Keratinocyte (primary cell): ENCODE measurements around the gene TMEM174. TPM values are rescaled to one million over a fixed set of nuclear protein-coding genes. Genes with fewer than 3 reads are reported as not detected.

ENCODE experiments used
- DNase-seq: peaks from one replicate; pipeline ENCODE4 v3.0.0-alpha.2; 2011; ENCODE audit warnings: low read depth, missing footprints, low spot score
- FAIRE-seq: peaks from 2 replicates; lab custom pipeline; 2011; peaks lifted over from hg19 to GRCh38; lab: Jason Lieb, UNC
- H2AFZ ChIP-seq: 2 replicates; pipeline ENCODE4 v1.6.0; 2012; ENCODE audit warnings: low read length, control low read depth, inconsistent platforms; ENCODE audit not compliant: control insufficient read depth
- H3K27ac ChIP-seq: 2 replicates; pipeline ENCODE4 v1.5.1; 2011; ENCODE audit warnings: low read length; ENCODE audit not compliant: control insufficient read depth, insufficient read depth
- H3K27me3 ChIP-seq: 3 replicates; pipeline ENCODE4 v1.6.0; 2011; ENCODE audit warnings: low read length; ENCODE audit not compliant: control insufficient read depth, insufficient read depth; ENCODE audit errors: extremely low read depth
- H3K36me3 ChIP-seq, 2 experiments: 2 replicates in 1 of 2; 3 replicates in 1 of 2; pipeline ENCODE4 v1.5.1; 2011; ENCODE audit warnings: low read length in 2 of 2, mild to moderate bottlenecking in 1 of 2; ENCODE audit not compliant: control insufficient read depth in 2 of 2, insufficient read depth in 2 of 2; ENCODE audit errors: extremely low read depth in 1 of 2
- H3K4me1 ChIP-seq: 3 replicates; pipeline ENCODE4 v1.5.1; 2011; ENCODE audit warnings: low read length; ENCODE audit not compliant: control insufficient read depth, insufficient read depth; ENCODE audit errors: extremely low read depth
- H3K4me2 ChIP-seq: 3 replicates; pipeline ENCODE4 v1.6.0; 2011; ENCODE audit warnings: low read depth, low read length; ENCODE audit not compliant: control insufficient read depth, insufficient read depth; ENCODE audit errors: extremely low read depth
- H3K4me3 ChIP-seq, 3 experiments: fragments of 200-600 bp in 1 of 3; sonication (generic) in 1 of 3; 2 replicates in 2 of 3; 3 replicates in 1 of 3; pipeline ENCODE4 v1.5.1; 2011 to 2016; ENCODE audit warnings: low read length in 3 of 3, mild to moderate bottlenecking in 3 of 3, control low read depth in 2 of 3, inconsistent platforms in 1 of 3, low read depth in 1 of 3, mixed read lengths in 1 of 3, mixed run types in 1 of 3, moderate library complexity in 1 of 3; ENCODE audit not compliant: control insufficient read depth in 2 of 3, insufficient read depth in 2 of 3; ENCODE audit errors: extremely low read depth in 1 of 3
- H3K79me2 ChIP-seq: 2 replicates; pipeline ENCODE4 v1.6.0; 2012; ENCODE audit warnings: low read length; ENCODE audit not compliant: control insufficient read depth, insufficient read depth
- H3K9ac ChIP-seq: 3 replicates; pipeline ENCODE4 v1.6.0; 2011; ENCODE audit warnings: low read length; ENCODE audit not compliant: control insufficient read depth, insufficient read depth; ENCODE audit errors: extremely low read depth
- H3K9me1 ChIP-seq: 3 replicates; pipeline ENCODE4 v1.6.0; 2011; ENCODE audit warnings: low read length; ENCODE audit not compliant: control insufficient read depth, insufficient read depth; ENCODE audit errors: extremely low read depth
- H3K9me3 ChIP-seq: 2 replicates; pipeline ENCODE4 v1.5.1; 2012; ENCODE audit warnings: low read depth, low read length; ENCODE audit not compliant: control insufficient read depth
- H4K20me1 ChIP-seq: 3 replicates; pipeline ENCODE4 v1.6.0; 2011; ENCODE audit warnings: low read length; ENCODE audit not compliant: control insufficient read depth, insufficient read depth; ENCODE audit errors: extremely low read depth
- CTCF ChIP-seq, 3 experiments: IDR thresholded peaks in 1 of 3; conservative IDR thresholded peaks in 1 of 3; optimal IDR thresholded peaks in 1 of 3; 2 replicates in 2 of 3; 3 replicates in 1 of 3; pipeline versions ENCODE3 to v1.5.1; 2011; ENCODE audit warnings: low read length in 3 of 3, mild to moderate bottlenecking in 3 of 3, moderate library complexity in 2 of 3, control low read depth in 1 of 3, inconsistent platforms in 1 of 3; ENCODE audit not compliant: insufficient read depth in 2 of 3; ENCODE audit errors: extremely low read depth in 1 of 3
- EZH2 ChIP-seq: IDR thresholded peaks from one replicate; pipeline ENCODE4 v1.6.1; 2012; ENCODE audit warnings: inconsistent platforms, mild to moderate bottlenecking, low read length, moderate library complexity
- dilution Hi-C: fragments of 300-500 bp; cut with MboI; formaldehyde crosslinking; loops from one replicate; pipeline ENCODE4 v1.7.0; 2020; ENCODE audit warnings: low sequenced_read_pairs; ENCODE audit not compliant: extremely low pct_ligation_motif_present
- polyA plus RNA-seq, 5 experiments: library from polyadenylated mRNA; depleted of rRNA in 3 of 5; stranded (reverse) in 3 of 5; stranded (forward) in 1 of 5; unstranded in 1 of 5; fragments of >200 nt; gene quantifications; 1 replicate in 1 of 5; 2 replicates in 3 of 5; 3 replicates in 1 of 5; pipeline versions ENCODE4 v1.2.1 to v1.2.3, GENCODE V29; 2011 to 2012; ENCODE audit warnings: missing spikeins in 2 of 5, low read depth in 1 of 5, low replicate concordance in 1 of 5

TMEM174 gene
- polyA plus RNA-seq, 1 donor (not counting 4 experiments of a cell fraction or from before 2014, with no cell fraction given): not detected

DNA sequence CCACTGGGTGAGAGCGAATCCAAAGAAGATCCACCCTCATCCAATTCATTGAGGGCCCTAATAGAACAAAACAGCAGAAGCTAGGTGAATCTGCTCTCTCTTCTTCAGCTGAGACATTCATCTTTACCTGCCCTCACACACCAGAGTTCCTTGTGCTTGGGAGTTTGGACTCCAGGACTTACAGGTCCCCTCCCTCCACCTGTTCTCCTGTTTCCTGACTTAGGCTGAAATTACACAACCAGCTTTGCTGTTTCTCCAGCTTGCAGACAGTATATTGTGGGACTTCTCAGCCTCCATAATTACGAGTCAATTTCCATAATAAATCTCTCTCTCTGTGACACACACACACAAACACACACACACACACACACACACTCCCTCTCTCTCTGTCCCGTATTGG is 33.5 kb upstream of the TMEM174 start:
- Histone ChIP-seq H3K9ac (no peak overlapping the region), H3K4me1 (peaks cover 8% of the 10 kb centered on the region), H3K4me2 (no peak overlapping the region), H3K36me3 (no peaks in the 10 kb centered on the region), H3K9me1 (no peaks in the 10 kb centered on the region), H2AFZ (no peak overlapping the region), H3K9me3 (no peaks in the 10 kb centered on the region), H3K27ac (no peak overlapping the region), H3K27me3 (no peaks in the 10 kb centered on the region), H3K79me2 (no peaks in the 10 kb centered on the region), H3K4me3 (no peak overlapping the region), H4K20me1 (no peaks in the 10 kb centered on the region)
- FAIRE-seq: peak; percentile 13
- no peak for DNase-seq
- no peak for TF ChIP-seq CTCF (optimal IDR thresholded peaks at IDR 0.05 in 1 of 3, IDR thresholded peaks at IDR 0.05 in 1 of 3, conservative IDR thresholded peaks at IDR 0.05 in 1 of 3; ENCODE audit: extremely low read depth in 1 of 3, insufficient read depth in 2 of 3, low read length in 3 of 3)
- no peak for TF ChIP-seq EZH2
- dilution Hi-C loops: no loop called here

DNA sequence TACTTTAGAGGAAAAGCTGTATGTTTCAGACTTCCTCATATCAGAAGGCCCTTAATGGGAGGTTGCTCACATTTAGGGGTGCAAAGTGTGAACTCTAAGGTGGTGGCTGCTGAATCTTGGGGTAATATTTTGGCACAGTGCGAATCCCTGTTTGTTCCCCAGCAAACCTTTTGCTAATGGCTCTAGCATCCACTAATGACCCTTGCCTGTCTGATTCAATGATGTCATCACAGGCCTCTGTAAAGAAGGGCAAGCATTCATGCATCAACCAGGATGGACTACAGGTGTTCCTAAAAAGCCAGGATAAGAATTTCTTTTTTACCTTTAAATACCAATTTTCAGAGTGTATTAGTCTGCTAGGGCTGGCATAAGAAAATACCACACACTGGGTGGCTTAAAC is 32.2 kb upstream of the TMEM174 start:
- Histone ChIP-seq H3K36me3 (no peaks in the 10 kb centered on the region), H3K9me3 (no peaks in the 10 kb centered on the region), H3K9ac (no peak overlapping the region), H3K9me1 (no peaks in the 10 kb centered on the region), H4K20me1 (no peaks in the 10 kb centered on the region), H3K4me3 (no peak overlapping the region), H2AFZ (no peak overlapping the region), H3K4me2 (no peak overlapping the region), H3K79me2 (no peaks in the 10 kb centered on the region), H3K27ac (no peak overlapping the region), H3K4me1 (peaks cover 8% of the 10 kb centered on the region), H3K27me3 (no peaks in the 10 kb centered on the region)
- FAIRE-seq: no peak
- dilution Hi-C loops: no loop called here
- TF ChIP-seq EZH2 (no peak), CTCF (optimal IDR thresholded peaks at IDR 0.05 in 1 of 3, IDR thresholded peaks at IDR 0.05 in 1 of 3, conservative IDR thresholded peaks at IDR 0.05 in 1 of 3; ENCODE audit: extremely low read depth in 1 of 3, insufficient read depth in 2 of 3, low read length in 3 of 3) (no peak)
- no peak for DNase-seq
